IPS-20b (cell line): Measurements from ENCODE around the gene RFESD.

Experiments used
- H3K27ac ChIP-seq: one replicate; pipeline ENCODE4 v1.5.1; 2013; ENCODE audit warnings: low read length
- H3K27me3 ChIP-seq: 2 replicates; pipeline ENCODE4 v1.6.1; 2013; ENCODE audit warnings: mild to moderate bottlenecking, low read length, inconsistent platforms; ENCODE audit not compliant: insufficient read depth
- H3K36me3 ChIP-seq: 2 replicates; pipeline ENCODE4 v1.6.1; 2013; ENCODE audit warnings: low read depth, mild to moderate bottlenecking, inconsistent platforms, low read length, moderate library complexity; ENCODE audit not compliant: insufficient read depth
- H3K4me1 ChIP-seq: 2 replicates; pipeline ENCODE4 v1.6.1; 2013; ENCODE audit warnings: mild to moderate bottlenecking, control low read depth, inconsistent platforms, low read length, moderate library complexity; ENCODE audit not compliant: insufficient read depth
- H3K4me3 ChIP-seq: 2 replicates; pipeline ENCODE4 v1.5.1; 2013; ENCODE audit warnings: mild to moderate bottlenecking, low read length, inconsistent platforms
- H3K9ac ChIP-seq: 2 replicates; pipeline ENCODE4 v1.6.1; 2013; ENCODE audit warnings: low read depth, mild to moderate bottlenecking, inconsistent platforms, low read length, moderate library complexity
- H3K9me3 ChIP-seq: 2 replicates; pipeline ENCODE4 v1.6.1; 2013; ENCODE audit warnings: mild to moderate bottlenecking, low read depth, low read length, inconsistent platforms; ENCODE audit not compliant: insufficient read depth

The RFESD gene

GRCh38 chr5:95669540-95669939 is 23.0 kb downstream of the RFESD start:
- no peaks in the 10 kb centered on the region for H3K4me1 ChIP-seq
- no peaks in the 10 kb centered on the region for H3K9me3 ChIP-seq
- no peak overlapping the region for H3K9ac ChIP-seq
- no peaks in the 10 kb centered on the region for H3K36me3 ChIP-seq
- H3K4me3 ChIP-seq = no peak overlapping the region
- H3K27me3 ChIP-seq = no peaks in the 10 kb centered on the region
- H3K27ac ChIP-seq = no peak overlapping the region

- Histone ChIP-seq H3K36me3 (no peaks in the 10 kb centered on the region), H3K27ac (no peak overlapping the region), H3K9ac (no peak overlapping the region), H3K9me3 (no peaks in the 10 kb centered on the region), H3K27me3 (no peaks in the 10 kb centered on the region), H3K4me3 (no peak overlapping the region), H3K4me1 (no peaks in the 10 kb centered on the region)
Observed at GRCh38 chr5:95669985-95670384, 23.4 kb downstream of the RFESD start.

- no peaks in the 10 kb centered on the region for H3K9me3 ChIP-seq
Observed at GRCh38 chr5:95670568-95670967, 24.0 kb downstream of the RFESD start.

GRCh38 chr5:95671826-95672225 is 25.2 kb downstream of the RFESD start:
- Histone ChIP-seq H3K36me3 (no peaks in the 10 kb centered on the region), H3K4me1 (no peaks in the 10 kb centered on the region), H3K27me3 (no peaks in the 10 kb centered on the region), H3K9ac (no peak overlapping the region), H3K4me3 (no peak overlapping the region), H3K9me3 (no peaks in the 10 kb centered on the region), H3K27ac (no peak overlapping the region)

More at GRCh38 chr5:95670568-95670967, 24.0 kb downstream of the RFESD start:
- Histone ChIP-seq H3K36me3 (no peaks in the 10 kb centered on the region), H3K4me1 (no peaks in the 10 kb centered on the region), H3K9ac (no peak overlapping the region), H3K4me3 (no peak overlapping the region), H3K27ac (no peak overlapping the region), H3K27me3 (no peaks in the 10 kb centered on the region)

- no peak overlapping the region for H3K9ac ChIP-seq
Observed at GRCh38 chr5:95672641-95673040, 26.1 kb downstream of the RFESD start.

GRCh38 chr5:95673081-95673480 is 26.5 kb downstream of the RFESD start:
- H3K27ac ChIP-seq = no peak overlapping the region
- no peak overlapping the region for H3K4me3 ChIP-seq
- no peaks in the 10 kb centered on the region for H3K27me3 ChIP-seq
- no peak overlapping the region for H3K9ac ChIP-seq
- H3K9me3 ChIP-seq = no peaks in the 10 kb centered on the region
- no peaks in the 10 kb centered on the region for H3K36me3 ChIP-seq
- H3K4me1 ChIP-seq = no peaks in the 10 kb centered on the region

More at GRCh38 chr5:95672641-95673040, 26.1 kb downstream of the RFESD start:
- no peak overlapping the region for H3K4me3 ChIP-seq
- no peaks in the 10 kb centered on the region for H3K9me3 ChIP-seq
- H3K27ac ChIP-seq = no peak overlapping the region
- no peaks in the 10 kb centered on the region for H3K27me3 ChIP-seq
- no peaks in the 10 kb centered on the region for H3K4me1 ChIP-seq
- H3K36me3 ChIP-seq = no peaks in the 10 kb centered on the region

GRCh38 chr5:95682891-95683290 is 36.3 kb downstream of the RFESD start, which contains the start of gene SPATA9:
TSS of gene SPATA9 (minus strand) at chr5:95682991. CDS start at chr5:95682854, 137 bp downstream.
- no peak within 1 kb of the TSS for H3K9ac ChIP-seq
- H3K27me3 ChIP-seq = no peaks in the 10 kb centered on the region
- no peak within 1 kb of the TSS for H3K27ac ChIP-seq
- H3K4me1 ChIP-seq = peaks cover 5% of the 10 kb centered on the region; the same call in 1 of the 2 replicates
- H3K9me3 ChIP-seq = no peaks in the 10 kb centered on the region
- no peak within 1 kb of the TSS for H3K4me3 ChIP-seq
- H3K36me3 ChIP-seq = no peaks in the 10 kb centered on the region

GRCh38 chr5:95684361-95684760 is 37.8 kb downstream of the RFESD start:
- Histone ChIP-seq H3K36me3 (no peaks in the 10 kb centered on the region), H3K27me3 (no peaks in the 10 kb centered on the region), H3K27ac (no peak overlapping the region), H3K9ac (no peak overlapping the region), H3K9me3 (no peaks in the 10 kb centered on the region), H3K4me3 (no peak overlapping the region), H3K4me1 (peaks cover 5% of the 10 kb centered on the region; the same call in 1 of the 2 replicates)

GRCh38 chr5:95686651-95687050 is 40.1 kb downstream of the RFESD start:
- no peaks in the 10 kb centered on the region for H3K4me1 ChIP-seq
- H3K9ac ChIP-seq = no peak overlapping the region
- H3K27ac ChIP-seq = no peak overlapping the region
- no peaks in the 10 kb centered on the region for H3K9me3 ChIP-seq
- H3K36me3 ChIP-seq = no peaks in the 10 kb centered on the region
- H3K4me3 ChIP-seq = no peak overlapping the region
- H3K27me3 ChIP-seq = no peaks in the 10 kb centered on the region

- H3K27me3 ChIP-seq = no peaks in the 10 kb centered on the region
- H3K9ac ChIP-seq = no peak overlapping the region
- no peaks in the 10 kb centered on the region for H3K4me1 ChIP-seq
- no peak overlapping the region for H3K4me3 ChIP-seq
- no peak overlapping the region for H3K27ac ChIP-seq
- no peaks in the 10 kb centered on the region for H3K36me3 ChIP-seq
- no peaks in the 10 kb centered on the region for H3K9me3 ChIP-seq
Observed at GRCh38 chr5:95689680-95690079, 43.1 kb downstream of the RFESD start.

GRCh38 chr5:95690333-95690732 is 43.8 kb downstream of the RFESD start:
- Histone ChIP-seq H3K36me3 (no peaks in the 10 kb centered on the region), H3K4me1 (no peaks in the 10 kb centered on the region), H3K4me3 (no peak overlapping the region), H3K27me3 (no peaks in the 10 kb centered on the region), H3K27ac (no peak overlapping the region), H3K9ac (no peak overlapping the region), H3K9me3 (no peaks in the 10 kb centered on the region)

- no peak overlapping the region for H3K9ac ChIP-seq
- H3K4me3 ChIP-seq = no peak overlapping the region
- H3K27ac ChIP-seq = no peak overlapping the region
- H3K4me1 ChIP-seq = no peaks in the 10 kb centered on the region
- H3K36me3 ChIP-seq = no peaks in the 10 kb centered on the region
- no peaks in the 10 kb centered on the region for H3K27me3 ChIP-seq
- H3K9me3 ChIP-seq = no peaks in the 10 kb centered on the region
Observed at GRCh38 chr5:95697781-95698681, 51.5 kb downstream of the RFESD start.
